ENCODE measurements around the gene TMPRSS4. TPM values are rescaled to one million over a fixed set of nuclear protein-coding genes. Genes with fewer than 3 reads are reported as not detected.

The TMPRSS4 gene
- total RNA-seq, 3 donors from 2014 or later (not counting 1 experiment from before 2014, with no cell fraction given): not detected

- TF ChIP-seq, protein P1, sequence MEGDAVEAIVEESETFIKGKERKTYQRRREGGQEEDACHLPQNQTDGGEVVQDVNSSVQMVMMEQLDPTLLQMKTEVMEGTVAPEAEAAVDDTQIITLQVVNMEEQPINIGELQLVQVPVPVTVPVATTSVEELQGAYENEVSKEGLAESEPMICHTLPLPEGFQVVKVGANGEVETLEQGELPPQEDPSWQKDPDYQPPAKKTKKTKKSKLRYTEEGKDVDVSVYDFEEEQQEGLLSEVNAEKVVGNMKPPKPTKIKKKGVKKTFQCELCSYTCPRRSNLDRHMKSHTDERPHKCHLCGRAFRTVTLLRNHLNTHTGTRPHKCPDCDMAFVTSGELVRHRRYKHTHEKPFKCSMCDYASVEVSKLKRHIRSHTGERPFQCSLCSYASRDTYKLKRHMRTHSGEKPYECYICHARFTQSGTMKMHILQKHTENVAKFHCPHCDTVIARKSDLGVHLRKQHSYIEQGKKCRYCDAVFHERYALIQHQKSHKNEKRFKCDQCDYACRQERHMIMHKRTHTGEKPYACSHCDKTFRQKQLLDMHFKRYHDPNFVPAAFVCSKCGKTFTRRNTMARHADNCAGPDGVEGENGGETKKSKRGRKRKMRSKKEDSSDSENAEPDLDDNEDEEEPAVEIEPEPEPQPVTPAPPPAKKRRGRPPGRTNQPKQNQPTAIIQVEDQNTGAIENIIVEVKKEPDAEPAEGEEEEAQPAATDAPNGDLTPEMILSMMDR (IDR thresholded peaks at IDR 0.05): no peak
- no peak overlapping the region for H3K27ac ChIP-seq (ENCODE audit: low read length)
- H3K9me3 Mint-ChIP-seq: no peaks in the 10 kb centered on the region
- H3K9me3 ChIP-seq (ENCODE audit: control insufficient read depth, insufficient read depth, low read length): no peaks in the 10 kb centered on the region
- H3K36me3 ChIP-seq (ENCODE audit: control insufficient read depth, insufficient read depth, low read length): no peaks in the 10 kb centered on the region
- intact Hi-C loops (cut with micrococcal nuclease): no loop called here
- WGBS (ENCODE audit: insufficient coverage): 79% methylated on average over 6 of the region's 9 CpGs
- no peak overlapping the region for H3K4me3 Mint-ChIP-seq
- H3K4me3 ChIP-seq (ENCODE audit: low read length): no peak overlapping the region
- no peaks in the 10 kb centered on the region for H3K36me3 Mint-ChIP-seq
- H3K4me1 ChIP-seq (ENCODE audit: control insufficient read depth, insufficient read depth, low read length): peaks cover 6% of the 10 kb centered on the region
- ATAC-seq (no peak), DNase-seq (no peak)
- no peaks in the 10 kb centered on the region for H3K4me1 Mint-ChIP-seq
- no peak overlapping the region for H3K27ac Mint-ChIP-seq
- H3K27me3 ChIP-seq (ENCODE audit: control insufficient read depth, insufficient read depth, low read length): no peaks in the 10 kb centered on the region
- H3K27me3 Mint-ChIP-seq (ENCODE audit: low read depth in 2 of 2): peaks cover 0 to 12% of the 10 kb centered on the region in 2 donors
Observed at GRCh38 chr11:118073554-118073953, 3.3 kb upstream of the TMPRSS4 start.

DNA sequence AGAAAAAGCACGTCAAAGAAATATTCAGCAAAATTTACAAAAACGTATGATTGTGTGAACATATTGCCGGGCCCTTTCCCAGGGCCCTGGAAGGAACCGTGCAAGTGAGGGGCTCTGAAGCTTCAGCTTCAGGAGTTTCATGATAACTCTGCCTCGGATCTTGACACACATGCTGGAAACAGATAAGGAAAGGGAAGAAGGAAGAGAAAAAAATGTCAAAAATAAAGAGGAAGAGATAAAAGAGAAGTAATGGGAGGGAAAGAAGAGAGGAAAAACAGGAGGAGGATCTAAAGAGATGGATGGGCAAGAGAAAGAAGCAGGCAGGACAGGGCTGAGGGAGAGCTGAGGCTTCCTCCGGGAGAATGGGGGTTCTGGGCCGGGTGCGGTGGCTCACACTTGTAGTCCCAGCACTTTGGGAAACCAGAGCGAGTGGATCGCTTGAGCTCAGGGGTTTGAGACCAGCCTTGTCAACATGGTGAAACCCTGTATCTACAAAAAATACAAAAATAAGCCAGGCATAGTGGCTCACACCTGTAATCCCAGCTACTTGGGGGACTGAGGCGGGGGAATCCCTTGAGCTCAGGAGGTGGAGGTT lies 2.7 kb upstream of the TMPRSS4 start:
- H3K27ac ChIP-seq (ENCODE audit: low read length): no peak overlapping the region
- ATAC-seq (no peak), DNase-seq (no peak)
- H3K4me3 Mint-ChIP-seq: no peak overlapping the region
- no peaks in the 10 kb centered on the region for H3K9me3 ChIP-seq (ENCODE audit: control insufficient read depth, insufficient read depth, low read length)
- no peaks in the 10 kb centered on the region for H3K36me3 ChIP-seq (ENCODE audit: control insufficient read depth, insufficient read depth, low read length)
- H3K9me3 Mint-ChIP-seq: no peaks in the 10 kb centered on the region
- no peak overlapping the region for H3K4me3 ChIP-seq (ENCODE audit: low read length)
- H3K27me3 ChIP-seq (ENCODE audit: control insufficient read depth, insufficient read depth, low read length): no peaks in the 10 kb centered on the region
- TF ChIP-seq, protein P1 (IDR thresholded peaks at IDR 0.05): no peak
- H3K36me3 Mint-ChIP-seq: no peaks in the 10 kb centered on the region
- WGBS (ENCODE audit: insufficient coverage): 86% methylated on average over 11 of the region's 11 CpGs
- no peaks in the 10 kb centered on the region for H3K4me1 Mint-ChIP-seq
- no peak overlapping the region for H3K27ac Mint-ChIP-seq
- peaks cover 0 to 12% of the 10 kb centered on the region in 2 donors for H3K27me3 Mint-ChIP-seq (ENCODE audit: low read depth in 2 of 2)
- intact Hi-C loops (cut with micrococcal nuclease): no loop called here
- H3K4me1 ChIP-seq (ENCODE audit: control insufficient read depth, insufficient read depth, low read length): peaks cover 8% of the 10 kb centered on the region

DNA sequence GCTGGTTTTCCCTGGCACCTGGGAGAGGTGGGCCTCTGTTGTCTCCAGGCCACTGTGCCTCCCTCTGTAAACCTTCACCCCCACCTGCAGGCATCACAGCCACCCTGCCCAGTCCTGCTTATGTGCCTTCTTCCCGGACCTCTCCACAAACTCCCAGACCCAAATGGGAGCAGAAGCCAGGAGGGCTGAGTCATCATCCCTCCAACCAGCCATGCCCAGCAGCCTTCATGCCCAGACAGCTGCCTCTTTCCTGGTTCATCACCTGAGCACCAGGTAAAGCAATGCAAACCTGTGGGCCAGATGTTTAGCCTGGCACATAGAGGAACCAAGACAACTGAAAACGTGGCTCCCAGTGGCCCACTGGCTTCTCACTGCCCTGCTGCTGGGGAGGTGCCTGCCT lies 2.1 kb upstream of the TMPRSS4 start:
- no peaks in the 10 kb centered on the region for H3K27me3 ChIP-seq (ENCODE audit: control insufficient read depth, insufficient read depth, low read length)
- Mint-ChIP-seq H3K4me1 (no peaks in the 10 kb centered on the region), H3K9me3 (no peaks in the 10 kb centered on the region), H3K27ac (no peak overlapping the region), H3K36me3 (no peaks in the 10 kb centered on the region), H3K27me3 (ENCODE audit: low read depth in 2 of 2) (peaks cover 0 to 12% of the 10 kb centered on the region in 2 donors), H3K4me3 (no peak overlapping the region)
- H3K4me1 ChIP-seq (ENCODE audit: control insufficient read depth, insufficient read depth, low read length): peaks cover 14% of the 10 kb centered on the region
- no peaks in the 10 kb centered on the region for H3K36me3 ChIP-seq (ENCODE audit: control insufficient read depth, insufficient read depth, low read length)
- no peaks in the 10 kb centered on the region for H3K9me3 ChIP-seq (ENCODE audit: control insufficient read depth, insufficient read depth, low read length)
- no peak overlapping the region for H3K4me3 ChIP-seq (ENCODE audit: low read length)
- ATAC-seq: no peak
- TF ChIP-seq, protein P1 (IDR thresholded peaks at IDR 0.05): no peak
- intact Hi-C loops (cut with micrococcal nuclease): no loop called here
- WGBS (ENCODE audit: insufficient coverage): 61% methylated on average over 2 of the region's 2 CpGs
- no peak overlapping the region for H3K27ac ChIP-seq (ENCODE audit: low read length)
- DNase-seq: no peak

DNA sequence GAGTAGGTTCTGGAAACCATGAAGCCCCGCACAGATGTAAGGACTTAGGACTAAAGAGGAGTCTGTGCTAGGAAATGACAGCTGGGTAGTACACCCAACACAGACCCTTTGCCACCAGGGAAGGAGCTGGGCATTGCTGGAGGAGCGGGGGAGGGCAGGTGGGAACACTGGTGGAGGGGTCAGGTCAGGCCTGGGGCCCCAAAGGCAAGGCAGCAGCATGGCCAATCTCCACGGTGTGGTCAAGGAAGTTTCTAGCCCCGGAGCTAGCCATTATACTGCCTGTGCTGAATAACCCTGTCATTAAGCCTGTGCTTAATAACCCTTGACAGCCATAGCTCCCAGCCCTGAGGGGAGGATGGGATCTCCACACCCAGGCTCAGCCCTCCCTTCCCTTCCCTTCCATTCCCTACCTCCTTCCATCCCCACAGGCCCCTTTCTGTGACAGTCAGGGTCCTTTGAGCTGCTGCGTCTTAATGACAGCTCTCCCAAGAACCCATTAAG lies 2.1 kb downstream of the TMPRSS4 start:
- Mint-ChIP-seq H3K4me3 (no peak overlapping the region), H3K27me3 (ENCODE audit: low read depth in 2 of 2) (peaks cover 0 to 9% of the 10 kb centered on the region in 2 donors), H3K9me3 (no peaks in the 10 kb centered on the region), H3K4me1 (peaks cover 0 to 6% of the 10 kb centered on the region in 2 donors), H3K27ac (no peak overlapping the region), H3K36me3 (no peaks in the 10 kb centered on the region)
- Histone ChIP-seq H3K27ac (ENCODE audit: low read length) (no peak overlapping the region), H3K9me3 (ENCODE audit: control insufficient read depth, insufficient read depth, low read length) (no peaks in the 10 kb centered on the region), H3K36me3 (ENCODE audit: control insufficient read depth, insufficient read depth, low read length) (no peaks in the 10 kb centered on the region), H3K27me3 (ENCODE audit: control insufficient read depth, insufficient read depth, low read length) (no peaks in the 10 kb centered on the region), H3K4me3 (ENCODE audit: low read length) (no peak overlapping the region), H3K4me1 (ENCODE audit: control insufficient read depth, insufficient read depth, low read length) (peaks cover 14% of the 10 kb centered on the region)
- intact Hi-C loops (cut with micrococcal nuclease): no loop called here
- TF ChIP-seq, protein P1 (IDR thresholded peaks at IDR 0.05): no peak
- ATAC-seq (no peak), DNase-seq (no peak)
- 90% methylated on average over 5 of the region's 5 CpGs for WGBS (ENCODE audit: insufficient coverage)

Measured in natural killer cell (primary cell).